Measurements from ENCODE around the gene DRGX.

The DRGX gene

GRCh38 chr10:49335364-49335972 is 60.4 kb downstream of the DRGX start:
- no peak overlapping the region for H3K27ac ChIP-seq (ENCODE audit: extremely low read depth, low read depth, low read length)
- CTCF ChIA-PET = no interaction called here
- no peaks in the 10 kb centered on the region for H3K4me1 ChIP-seq (ENCODE audit: control insufficient read depth, insufficient read depth, low read length)
- no peaks in the 10 kb centered on the region for H3K9me3 ChIP-seq (ENCODE audit: control insufficient read depth, insufficient read depth, low read depth, low read length)
- POLR2A ChIA-PET = no interaction called here
- H3K4me3 ChIP-seq (ENCODE audit: low read depth, low read length) = no peak overlapping the region
- TF ChIP-seq ZNF558 (tag by site-specific recombination; IDR thresholded peaks at IDR 0.05) (no peak), ZNF311 (tag by site-specific recombination; IDR thresholded peaks at IDR 0.05; ENCODE audit: borderline replicate concordance) (no peak), ZNF777 (tag by site-specific recombination; IDR thresholded peaks at IDR 0.05; ENCODE audit: borderline replicate concordance) (no peak), ZNF350 (tag by site-specific recombination; IDR thresholded peaks at IDR 0.05) (no peak), ZNF391 (tag by site-specific recombination; IDR thresholded peaks at IDR 0.05; ENCODE audit: borderline replicate concordance, low read depth) (no peak), ZNF521 (tag by site-specific recombination; IDR thresholded peaks at IDR 0.05) (no peak), IKZF3 (tag by site-specific recombination; IDR thresholded peaks at IDR 0.05) (no peak), ZNF169 (tag by site-specific recombination; IDR thresholded peaks at IDR 0.05) (no peak), ZNF302 (tag by site-specific recombination; IDR thresholded peaks at IDR 0.05; ENCODE audit: low read depth) (no peak)
- TF ChIP-seq, protein P1, sequence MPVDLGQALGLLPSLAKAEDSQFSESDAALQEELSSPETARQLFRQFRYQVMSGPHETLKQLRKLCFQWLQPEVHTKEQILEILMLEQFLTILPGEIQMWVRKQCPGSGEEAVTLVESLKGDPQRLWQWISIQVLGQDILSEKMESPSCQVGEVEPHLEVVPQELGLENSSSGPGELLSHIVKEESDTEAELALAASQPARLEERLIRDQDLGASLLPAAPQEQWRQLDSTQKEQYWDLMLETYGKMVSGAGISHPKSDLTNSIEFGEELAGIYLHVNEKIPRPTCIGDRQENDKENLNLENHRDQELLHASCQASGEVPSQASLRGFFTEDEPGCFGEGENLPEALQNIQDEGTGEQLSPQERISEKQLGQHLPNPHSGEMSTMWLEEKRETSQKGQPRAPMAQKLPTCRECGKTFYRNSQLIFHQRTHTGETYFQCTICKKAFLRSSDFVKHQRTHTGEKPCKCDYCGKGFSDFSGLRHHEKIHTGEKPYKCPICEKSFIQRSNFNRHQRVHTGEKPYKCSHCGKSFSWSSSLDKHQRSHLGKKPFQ (tag by site-specific recombination; IDR thresholded peaks at IDR 0.05) = no peak
- TF ChIP-seq, protein P2, sequence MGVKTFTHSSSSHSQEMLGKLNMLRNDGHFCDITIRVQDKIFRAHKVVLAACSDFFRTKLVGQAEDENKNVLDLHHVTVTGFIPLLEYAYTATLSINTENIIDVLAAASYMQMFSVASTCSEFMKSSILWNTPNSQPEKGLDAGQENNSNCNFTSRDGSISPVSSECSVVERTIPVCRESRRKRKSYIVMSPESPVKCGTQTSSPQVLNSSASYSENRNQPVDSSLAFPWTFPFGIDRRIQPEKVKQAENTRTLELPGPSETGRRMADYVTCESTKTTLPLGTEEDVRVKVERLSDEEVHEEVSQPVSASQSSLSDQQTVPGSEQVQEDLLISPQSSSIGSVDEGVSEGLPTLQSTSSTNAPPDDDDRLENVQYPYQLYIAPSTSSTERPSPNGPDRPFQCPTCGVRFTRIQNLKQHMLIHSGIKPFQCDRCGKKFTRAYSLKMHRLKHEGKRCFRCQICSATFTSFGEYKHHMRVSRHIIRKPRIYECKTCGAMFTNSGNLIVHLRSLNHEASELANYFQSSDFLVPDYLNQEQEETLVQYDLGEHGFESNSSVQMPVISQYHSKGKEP (tag by site-specific recombination; IDR thresholded peaks at IDR 0.05) = no peak
- TF ChIP-seq, protein P3, sequence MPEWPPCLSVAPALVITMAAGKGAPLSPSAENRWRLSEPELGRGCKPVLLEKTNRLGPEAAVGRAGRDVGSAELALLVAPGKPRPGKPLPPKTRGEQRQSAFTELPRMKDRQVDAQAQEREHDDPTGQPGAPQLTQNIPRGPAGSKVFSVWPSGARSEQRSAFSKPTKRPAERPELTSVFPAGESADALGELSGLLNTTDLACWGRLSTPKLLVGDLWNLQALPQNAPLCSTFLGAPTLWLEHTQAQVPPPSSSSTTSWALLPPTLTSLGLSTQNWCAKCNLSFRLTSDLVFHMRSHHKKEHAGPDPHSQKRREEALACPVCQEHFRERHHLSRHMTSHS (tag by site-specific recombination; IDR thresholded peaks at IDR 0.05) = no peak
- H3K36me3 ChIP-seq (ENCODE audit: control insufficient read depth in 2 of 2, insufficient read depth in 1 of 2, low read length in 2 of 2) = no peaks in the 10 kb centered on the region

DNA sequence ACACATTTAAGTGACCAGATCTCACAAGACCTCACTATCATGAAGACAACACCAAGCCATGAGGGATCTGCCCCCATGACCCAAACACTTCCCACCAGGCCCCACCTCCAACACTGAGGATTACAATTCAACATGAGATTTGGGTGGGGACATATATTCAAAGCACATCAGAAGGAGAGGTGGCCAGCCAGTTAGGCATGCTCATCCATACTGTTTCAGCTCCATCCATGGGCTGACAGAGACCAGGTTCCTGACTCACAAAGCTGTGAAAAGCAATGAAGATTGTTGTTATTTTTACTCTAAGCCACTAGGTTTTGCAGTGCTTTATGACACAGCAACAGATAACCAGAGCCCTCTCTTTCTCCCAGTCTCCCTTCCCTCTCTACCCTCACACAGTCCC is 60.9 kb downstream of the DRGX start:
- TF ChIP-seq ZNF571 (tag by site-specific recombination; IDR thresholded peaks at IDR 0.05) = no peak
- TF ChIP-seq WT1 (tag by site-specific recombination; IDR thresholded peaks at IDR 0.05) = no peak
- no peak for TF ChIP-seq ZNF701 (tag by site-specific recombination; IDR thresholded peaks at IDR 0.05)
- TF ChIP-seq ZNF830 (tag by site-specific recombination; IDR thresholded peaks at IDR 0.05; ENCODE audit: low read depth) = no peak
- no peaks in the 10 kb centered on the region for H3K36me3 ChIP-seq (ENCODE audit: control insufficient read depth in 2 of 2, insufficient read depth in 1 of 2, low read length in 2 of 2)
- no peaks in the 10 kb centered on the region for H3K4me1 ChIP-seq (ENCODE audit: control insufficient read depth, insufficient read depth, low read length)
- POLR2A ChIA-PET = no interaction called here
- no peak overlapping the region for H3K4me3 ChIP-seq (ENCODE audit: low read depth, low read length)
- no peaks in the 10 kb centered on the region for H3K9me3 ChIP-seq (ENCODE audit: control insufficient read depth, insufficient read depth, low read depth, low read length)
- CTCF ChIA-PET = no interaction called here
- H3K27ac ChIP-seq (ENCODE audit: extremely low read depth, low read depth, low read length) = no peak overlapping the region

DNA sequence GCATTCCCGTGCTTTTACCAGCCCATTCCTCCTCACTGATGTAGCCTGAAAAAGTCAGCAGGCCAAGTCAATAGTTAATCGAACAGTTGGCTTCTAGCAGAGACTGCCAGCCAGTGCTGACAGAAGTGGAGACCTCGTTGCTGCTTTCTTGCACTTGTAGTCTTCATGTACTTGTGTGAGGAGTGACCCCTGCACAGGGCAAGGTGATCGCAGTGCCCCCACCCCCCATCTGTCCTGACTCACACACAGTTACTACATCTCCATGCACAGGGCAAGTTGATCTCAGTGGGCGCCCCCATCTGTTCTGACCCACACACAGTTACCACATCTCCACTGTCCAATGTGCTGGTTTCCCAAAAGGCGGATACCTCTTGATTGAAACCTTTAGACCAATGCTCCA is 62.7 kb downstream of the DRGX start:
- POLR2A ChIA-PET = no interaction called here
- no peaks in the 10 kb centered on the region for H3K36me3 ChIP-seq (ENCODE audit: control insufficient read depth in 2 of 2, insufficient read depth in 1 of 2, low read length in 2 of 2)
- CTCF ChIA-PET = no interaction called here
- no peak overlapping the region for H3K27ac ChIP-seq (ENCODE audit: extremely low read depth, low read depth, low read length)
- H3K4me3 ChIP-seq (ENCODE audit: low read depth, low read length) = no peak overlapping the region
- no peaks in the 10 kb centered on the region for H3K4me1 ChIP-seq (ENCODE audit: control insufficient read depth, insufficient read depth, low read length)
- H3K9me3 ChIP-seq (ENCODE audit: control insufficient read depth, insufficient read depth, low read depth, low read length) = no peaks in the 10 kb centered on the region
- TF ChIP-seq, protein P4, sequence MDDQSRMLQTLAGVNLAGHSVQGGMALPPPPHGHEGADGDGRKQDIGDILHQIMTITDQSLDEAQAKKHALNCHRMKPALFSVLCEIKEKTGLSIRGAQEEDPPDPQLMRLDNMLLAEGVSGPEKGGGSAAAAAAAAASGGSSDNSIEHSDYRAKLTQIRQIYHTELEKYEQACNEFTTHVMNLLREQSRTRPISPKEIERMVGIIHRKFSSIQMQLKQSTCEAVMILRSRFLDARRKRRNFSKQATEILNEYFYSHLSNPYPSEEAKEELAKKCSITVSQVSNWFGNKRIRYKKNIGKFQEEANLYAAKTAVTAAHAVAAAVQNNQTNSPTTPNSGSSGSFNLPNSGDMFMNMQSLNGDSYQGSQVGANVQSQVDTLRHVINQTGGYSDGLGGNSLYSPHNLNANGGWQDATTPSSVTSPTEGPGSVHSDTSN (CRISPR knock-in tag; IDR thresholded peaks at IDR 0.05) = no peak
- TF ChIP-seq, protein P1 (tag by site-specific recombination; IDR thresholded peaks at IDR 0.05) = no peak
- TF ChIP-seq MEIS1 (CRISPR knock-in tag; IDR thresholded peaks at IDR 0.05; ENCODE audit: borderline replicate concordance) = no peak
- TF ChIP-seq HOXA7 (CRISPR knock-in tag; IDR thresholded peaks at IDR 0.05; ENCODE audit: borderline replicate concordance) = no peak
- TF ChIP-seq EGR2 (tag by site-specific recombination; IDR thresholded peaks at IDR 0.05; ENCODE audit: low read depth) = no peak
- no peak for TF ChIP-seq GLI2 (tag by site-specific recombination; IDR thresholded peaks at IDR 0.05; ENCODE audit: borderline replicate concordance, low read depth)
- no peak for TF ChIP-seq ZNF521 (tag by site-specific recombination; IDR thresholded peaks at IDR 0.05)
- no peak for TF ChIP-seq ZNF211 (tag by site-specific recombination; IDR thresholded peaks at IDR 0.05; ENCODE audit: low read depth)
- no peak for TF ChIP-seq HOXC10 (CRISPR knock-in tag; IDR thresholded peaks at IDR 0.05)
- no peak for TF ChIP-seq ZNF747 (tag by site-specific recombination; IDR thresholded peaks at IDR 0.05)

Measured in HEK293 (cell line).